H1 (cell line): ENCODE measurements around the gene ACVR2B. TPM values are rescaled to one million over a fixed set of nuclear protein-coding genes. Genes with fewer than 3 reads are reported as not detected.

Experiments
- CTCF ChIA-PET: fragments of 300-600 bp; sonication (Branson Sonifier 250); formaldehyde crosslinking; loops from one replicate; lab custom pipeline; 2021; ENCODE audit not compliant: partially characterized antibody; lab: Charles Lee
- POLR2A ChIA-PET: fragments of 300-600 bp; sonication (Branson Sonifier 250); formaldehyde crosslinking; loops from one replicate; lab custom pipeline; 2021; ENCODE audit warnings: inconsistent platforms; ENCODE audit not compliant: partially characterized antibody; lab: Charles Lee
- DNase-seq, 2 experiments: peaks; one replicate each; pipeline versions ENCODE4 v3.0.0 to v3.0.0-alpha.2; 2010 to 2022; ENCODE audit warnings: low spot score in 2 of 2, low read depth in 1 of 2, mixed read lengths in 1 of 2
- FAIRE-seq: peaks from 2 replicates; lab custom pipeline; 2011; peaks lifted over from hg19 to GRCh38; lab: Jason Lieb, UNC
- H2AFZ ChIP-seq: 2 replicates; pipeline ENCODE4 v1.8.1; 2012; ENCODE audit warnings: low read length, inconsistent platforms
- H2AK5ac ChIP-seq: 2 replicates; pipeline ENCODE4 v1.6.1; 2013; ENCODE audit warnings: low read depth, low read length
- H2BK120ac ChIP-seq: replicated peaks from 2 replicates; pipeline ENCODE3; 2013; ENCODE audit warnings: low read depth, low read length, inconsistent platforms
- H2BK12ac ChIP-seq: 2 replicates; pipeline ENCODE4 v1.6.1; 2013; ENCODE audit warnings: low read depth, low read length
- H2BK15ac ChIP-seq: 2 replicates; pipeline ENCODE4 v1.6.1; 2013; ENCODE audit warnings: low read length
- H2BK20ac ChIP-seq: 2 replicates; pipeline ENCODE4 v1.6.1; 2013; ENCODE audit warnings: low read length
- H2BK5ac ChIP-seq: 2 replicates; pipeline ENCODE4 v1.6.1; 2013; ENCODE audit warnings: low read depth, low read length
- H3K14ac ChIP-seq: 2 replicates; pipeline ENCODE4 v1.6.1; 2013; ENCODE audit warnings: inconsistent platforms; ENCODE audit not compliant: insufficient read length
- H3K18ac ChIP-seq: 2 replicates; pipeline ENCODE4 v1.6.1; 2013; ENCODE audit warnings: low read length; ENCODE audit errors: extremely low read depth
- H3K23ac ChIP-seq: 2 replicates; pipeline ENCODE4 v1.6.1; 2013; ENCODE audit warnings: inconsistent platforms; ENCODE audit not compliant: insufficient read length
- H3K23me2 ChIP-seq: 2 replicates; pipeline ENCODE4 v1.6.1; 2013; ENCODE audit warnings: low read depth, low read length
- H3K27ac ChIP-seq: 2 replicates; pipeline ENCODE4 v1.6.1; 2011; ENCODE audit warnings: low read depth, low read length, inconsistent platforms
- H3K27me3 ChIP-seq, 4 experiments: replicated peaks in 1 of 4; 1 replicate in 1 of 4; 2 replicates in 3 of 4; pipeline versions ENCODE4 v1.6.1 to v1.8.1; 2011 to 2013; ENCODE audit warnings: low read length in 3 of 4, mild to moderate bottlenecking in 3 of 4, inconsistent platforms in 2 of 4, mixed read lengths in 2 of 4, moderate library complexity in 1 of 4; ENCODE audit not compliant: control insufficient read depth in 3 of 4, insufficient read depth in 3 of 4; ENCODE audit errors: extremely low read depth in 1 of 4
- H3K36me3 ChIP-seq, 4 experiments: 2 replicates each; pipeline versions ENCODE4 v1.6.1 to v1.8.1; 2011 to 2013; ENCODE audit warnings: mild to moderate bottlenecking in 4 of 4, low read length in 3 of 4, moderate library complexity in 2 of 4, control low read depth in 1 of 4, inconsistent platforms in 1 of 4; ENCODE audit not compliant: insufficient read depth in 4 of 4, control insufficient read depth in 2 of 4
- H3K4ac ChIP-seq: replicated peaks from 2 replicates; pipeline ENCODE3; 2013; ENCODE audit warnings: low read length, low read depth, mixed read lengths, inconsistent platforms; ENCODE audit not compliant: insufficient read length
- H3K4me1 ChIP-seq, 4 experiments: replicated peaks in 1 of 4; 1 replicate in 1 of 4; 2 replicates in 3 of 4; pipeline versions ENCODE4 v1.6.1 to v1.8.1; 2011 to 2013; ENCODE audit warnings: low read length in 3 of 4, inconsistent platforms in 2 of 4, mixed read lengths in 1 of 4; ENCODE audit not compliant: insufficient read depth in 4 of 4, control insufficient read depth in 3 of 4
- H3K4me2 ChIP-seq, 2 experiments: 2 replicates each; pipeline versions ENCODE4 v1.6.1 to v1.8.1; 2011 to 2013; ENCODE audit warnings: low read depth in 2 of 2, low read length in 2 of 2, control low read depth in 1 of 2, inconsistent platforms in 1 of 2, mild to moderate bottlenecking in 1 of 2; ENCODE audit not compliant: insufficient read depth in 1 of 2
- H3K4me3 ChIP-seq, 4 experiments: fragments of 200-600, 300-600 bp in 1 of 4; sonication (generic), shearing (Covaris generic), sonication (Bioruptor Twin) in 1 of 4; 2 replicates each; pipeline versions ENCODE4 v1.5.1 to v1.8.1; 2011 to 2016; ENCODE audit warnings: low read length in 4 of 4, low read depth in 3 of 4, control low read depth in 2 of 4, inconsistent platforms in 2 of 4, mild to moderate bottlenecking in 2 of 4, mixed read lengths in 1 of 4, moderate library complexity in 1 of 4; ENCODE audit not compliant: insufficient read depth in 2 of 4; ENCODE audit errors: extremely low read depth in 1 of 4
- H3K56ac ChIP-seq: replicated peaks from 2 replicates; pipeline ENCODE3; 2013; ENCODE audit warnings: low read depth, mild to moderate bottlenecking, mixed read lengths, low read length, inconsistent platforms; ENCODE audit not compliant: insufficient read length
- H3K79me1 ChIP-seq: 2 replicates; pipeline ENCODE4 v1.6.1; 2013; ENCODE audit warnings: low read depth, low read length, control low read depth
- H3K79me2 ChIP-seq, 2 experiments: 2 replicates each; pipeline versions ENCODE4 v1.6.1 to v1.8.1; 2012 to 2013; ENCODE audit warnings: low read length in 2 of 2, mild to moderate bottlenecking in 2 of 2, inconsistent platforms in 1 of 2; ENCODE audit not compliant: insufficient read depth in 2 of 2, control insufficient read depth in 1 of 2
- H3K9ac ChIP-seq, 4 experiments: replicated peaks in 1 of 4; 1 replicate in 1 of 4; 2 replicates in 3 of 4; pipeline versions ENCODE4 v1.6.1 to v1.8.1; 2011 to 2013; ENCODE audit warnings: low read depth in 3 of 4, low read length in 3 of 4, control low read depth in 2 of 4, mild to moderate bottlenecking in 2 of 4, moderate library complexity in 2 of 4, inconsistent platforms in 1 of 4; ENCODE audit errors: extremely low read depth in 1 of 4
- H3K9me3 ChIP-seq, 2 experiments: 2 replicates each; pipeline versions ENCODE4 v1.6.1 to v1.8.1; 2012 to 2013; ENCODE audit warnings: mild to moderate bottlenecking in 2 of 2, moderate library complexity in 2 of 2, control low read depth in 1 of 2, inconsistent platforms in 1 of 2, low read depth in 1 of 2, low read length in 1 of 2, mixed read lengths in 1 of 2; ENCODE audit not compliant: insufficient read depth in 2 of 2
- H4K20me1 ChIP-seq, 2 experiments: replicated peaks in 1 of 2; 2 replicates each; pipeline versions ENCODE3 to v1.8.1; 2011 to 2013; ENCODE audit warnings: inconsistent platforms in 2 of 2, low read length in 2 of 2, mild to moderate bottlenecking in 1 of 2; ENCODE audit not compliant: insufficient read depth in 2 of 2, control insufficient read depth in 1 of 2
- H4K5ac ChIP-seq: 2 replicates; pipeline ENCODE4 v1.6.1; 2013; ENCODE audit warnings: low read length, low read depth, mixed read lengths, inconsistent platforms; ENCODE audit not compliant: insufficient read length
- H4K8ac ChIP-seq: 2 replicates; pipeline ENCODE4 v1.8.0; 2013; ENCODE audit warnings: mild to moderate bottlenecking, moderate library complexity, low read length, inconsistent platforms; ENCODE audit not compliant: insufficient read depth; ENCODE audit errors: extremely low read depth
- H4K91ac ChIP-seq: replicated peaks from 2 replicates; pipeline ENCODE3; 2013; ENCODE audit warnings: low read length, mixed read lengths, inconsistent platforms; ENCODE audit not compliant: insufficient read length
- ATF2 ChIP-seq: IDR thresholded peaks from 2 replicates; pipeline ENCODE4 v1.6.1; 2012; ENCODE audit warnings: low read length, inconsistent platforms
- CHD2 ChIP-seq: IDR thresholded peaks from 2 replicates; pipeline ENCODE4 v1.6.1; 2012; ENCODE audit warnings: low read length, improper control_type of control experiment
- GTF2F1 ChIP-seq: IDR thresholded peaks from 2 replicates; pipeline ENCODE4 v1.6.1; 2012; ENCODE audit warnings: low read depth, low read length, improper control_type of control experiment, borderline replicate concordance
- PHF8 ChIP-seq: fragments of 200-600 bp; sonication (generic); conservative IDR thresholded peaks from 2 replicates; pipeline ENCODE4 v1.7.1; 2012; ENCODE audit warnings: low read depth, mild to moderate bottlenecking, inconsistent platforms, low read length, moderate library complexity
- POLR2AphosphoS5 ChIP-seq: IDR thresholded peaks from 2 replicates; pipeline ENCODE4 v1.6.1; 2011; ENCODE audit warnings: low read depth, low read length
- RNF2 ChIP-seq: fragments of 200-900, 300-1000 bp; sonication (generic); IDR thresholded peaks from 2 replicates; pipeline ENCODE4 v1.7.1; 2016; ENCODE audit warnings: borderline replicate concordance, low read depth, mild to moderate bottlenecking, antibody characterized with exemption, low read length; ENCODE audit not compliant: poor library complexity, severe bottlenecking; ENCODE audit errors: missing control alignments
- SIRT6 ChIP-seq: IDR thresholded peaks from one replicate; pipeline ENCODE4 v1.7.1; 2012; ENCODE audit warnings: low read length, inconsistent platforms
- TBP ChIP-seq: IDR thresholded peaks from 2 replicates; pipeline ENCODE4 v1.6.1; 2011; ENCODE audit warnings: low read depth, low read length, improper control_type of control experiment
- WGBS, 2 experiments: shearing (Covaris generic) in 1 of 2; methylation state at CpG; one replicate each; pipeline versions ENCODE4 v1.1.6 to v1.1.7; 2013 to 2015; ENCODE audit warnings: low lambda C conversion rate in 2 of 2, mixed read lengths in 2 of 2, inconsistent platforms in 1 of 2, low coverage in 1 of 2, missing lambda C conversion rate in 1 of 2; ENCODE audit not compliant: insufficient replicate concordance in 2 of 2, insufficient coverage in 1 of 2, insufficient read length in 1 of 2; ENCODE audit errors: extremely low coverage in 1 of 2, missing lambda C conversion rate in 1 of 2; 5-methylcytosine and 5-hydroxymethylcytosine counted together
- polyA plus RNA-seq, 7 experiments: library from polyadenylated mRNA; depleted of rRNA in 3 of 7; stranded (reverse) in 5 of 7; unstranded in 2 of 7; fragments of >200 nt in 5 of 7; fragments of 200-250 nt in 2 of 7; gene quantifications; 1 replicate in 5 of 7; 2 replicates in 1 of 7; 4 replicates in 1 of 7; pipeline versions ENCODE4 v1.2.1 to v1.2.3, GENCODE V29; 2011 to 2013; ENCODE audit warnings: missing spikeins in 2 of 7, mixed read lengths in 2 of 7
- total RNA-seq: library from RNA; stranded (reverse); fragmentation: NEBNext Ultra II Directional; extraction: Animal tissue kit (Norgen Biotek cat#: 25700); gene quantifications from 2 replicates; pipeline ENCODE4 v1.2.1, GENCODE V29; 2021
- TF ChIP-seq, protein P1 (sequence below): IDR thresholded peaks from 2 replicates; pipeline ENCODE4 v1.6.1; 2012; ENCODE audit warnings: inconsistent platforms

Gene ACVR2B
- total and polyA plus RNA-seq, 2 of the 8 experiments (the other 6 are each of a cell fraction or from before 2014, with no cell fraction given), result 24.7 to 109 TPM

DNA sequence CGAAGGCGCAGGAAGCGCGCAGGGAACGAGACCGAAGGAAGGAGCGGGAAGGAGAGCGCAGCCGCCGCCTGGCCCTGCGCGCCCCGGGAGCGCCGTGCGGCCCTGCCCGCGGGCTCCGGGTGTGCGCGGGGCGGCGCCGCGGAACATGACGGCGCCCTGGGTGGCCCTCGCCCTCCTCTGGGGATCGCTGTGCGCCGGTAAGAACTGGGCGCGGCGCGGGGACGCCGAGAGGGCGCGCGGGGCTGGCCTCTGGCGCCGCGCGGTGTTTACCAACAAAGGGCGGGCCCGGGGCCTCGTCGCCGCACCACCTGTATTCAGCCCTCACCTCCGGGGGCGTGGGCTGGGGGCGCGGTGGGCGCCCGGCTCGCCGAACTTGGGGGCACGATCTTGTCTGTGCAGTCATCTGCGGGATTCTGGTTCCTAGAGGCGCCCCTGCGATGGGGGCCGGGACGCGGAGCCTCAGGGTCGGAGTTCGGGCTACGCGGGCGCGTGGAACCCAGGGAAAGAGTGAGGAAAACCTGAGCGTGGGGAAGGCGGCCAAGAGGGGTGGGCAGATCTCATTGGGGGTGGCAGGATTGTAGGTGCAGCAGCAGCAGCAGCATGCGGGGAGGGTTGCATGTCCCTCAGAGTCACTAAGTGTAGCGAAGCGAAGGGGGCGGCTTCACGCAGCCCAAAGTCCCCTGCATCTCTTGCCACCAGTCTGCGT, 641 bp downstream of the ACVR2B start:
- peak overlapping the region; percentile 99 for H4K8ac ChIP-seq
- no peak overlapping the region for H3K23ac ChIP-seq
- peak overlapping the region; percentile 94 to 97 for H3K4me2 ChIP-seq
- POLR2A ChIA-PET, result interaction anchor here (0.9 to 2.1 kb wide), 9 partner anchors 9 to 317 kb away, joined by 3 to 10 read pairs (median 4); partner anchors contain the start of genes ACAA1 and XYLB
- H3K56ac ChIP-seq, result peak overlapping the region; percentile 92
- H2BK5ac ChIP-seq, result peak overlapping the region; percentile 94
- peak overlapping the region; percentile 72 for H3K18ac ChIP-seq
- FAIRE-seq, result no peak
- H4K20me1 ChIP-seq, result peaks cover 21 to 31% of the 10 kb centered on the region in 2 experiments
- H4K91ac ChIP-seq, result peak overlapping the region; percentile 97
- H3K4me1 ChIP-seq, result peaks cover 10 to 22% (median 15%) of the 10 kb centered on the region in 4 experiments
- no peak overlapping the region; the same call in none of the 2 replicates for H2AK5ac ChIP-seq
- H2BK15ac ChIP-seq, result 0 out of 2 replicates have a peak overlapping the region, but pooled peaks have one; percentile 7
- H2BK120ac ChIP-seq, result peak overlapping the region; percentile 74
- peak overlapping the region; percentile 93; the same call in 1 of the 2 replicates for H2BK12ac ChIP-seq
- H3K27me3 ChIP-seq, result no peaks in the 10 kb centered on the region
- CTCF ChIA-PET, result interaction anchor here (1.2 to 2.4 kb wide), 4 partner anchors 11 to 107 kb away, joined by 3 to 16 read pairs (median 6); partner anchors contain the start of gene XYLB
- no peaks in the 10 kb centered on the region; a peak in 1 of 8 replicates for H3K36me3 ChIP-seq
- H3K79me2 ChIP-seq, result peaks cover 40 to 52% of the 10 kb centered on the region in 2 experiments
- 0% methylated on average over 25 of the region's 78 CpGs; no CpG with 5 or more reads in 1 of the 2 experiments for WGBS, 2 experiments
- H2AFZ ChIP-seq, result no peak overlapping the region
- peak overlapping the region; percentile 89 for H3K14ac ChIP-seq
- H3K4ac ChIP-seq, result peak overlapping the region; percentile 96
- H2BK20ac ChIP-seq, result no peak overlapping the region
- H3K23me2 ChIP-seq, result peaks cover 20% of the 10 kb centered on the region
- peak overlapping the region; percentile 24 for H4K5ac ChIP-seq
- peak overlapping the region; percentile 97 to 99 (median 99) for H3K9ac ChIP-seq
- 0 out of 4 replicates have a peak, but pooled peaks cover 0 to 5% of the 10 kb centered on the region in 2 experiments for H3K9me3 ChIP-seq
- H3K79me1 ChIP-seq, result peaks cover 16% of the 10 kb centered on the region
- peak overlapping the region; percentile 99 for H3K27ac ChIP-seq
- peak overlapping the region; percentile 74 to 99 (median 91) for H3K4me3 ChIP-seq
- DNase-seq, result peak in 1 of 2 experiments; percentile 67
- TF ChIP-seq POLR2AphosphoS5 (peak; percentile 92), SIRT6 (no peak), GTF2F1 (no peak), RNF2 (no peak), TBP (no peak; the same call in none of the 2 replicates), ATF2 (0 out of 2 replicates have a peak, but pooled peaks have one; percentile 10), CHD2 (no peak), PHF8 (peak; percentile 62)
- TF ChIP-seq, protein P1, sequence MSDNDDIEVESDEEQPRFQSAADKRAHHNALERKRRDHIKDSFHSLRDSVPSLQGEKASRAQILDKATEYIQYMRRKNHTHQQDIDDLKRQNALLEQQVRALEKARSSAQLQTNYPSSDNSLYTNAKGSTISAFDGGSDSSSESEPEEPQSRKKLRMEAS, result peak; percentile 12; the same call in 1 of the 2 replicates
